VCaP (cell line): ENCODE results near the gene CCR1.
"Not testable (repeated sequence)": the region's sequence is repeated elsewhere in the genome, so short reads cannot be mapped to it uniquely, and the experiment has no call there.

Source experiments
- H3K27ac ChIP-seq: fragments of 450-650 bp; 2 replicates; pipeline ENCODE4 v1.5.1; 2017
- CTCF ChIP-seq: fragments of 450-650 bp; conservative IDR thresholded peaks from 2 replicates; pipeline ENCODE4 v1.5.1; 2017; ENCODE audit warnings: mild to moderate bottlenecking, moderate library complexity

CCR1 gene

GRCh38 chr3:46209746-46210470 lies 1.8 kb upstream of the CCR1 start:
- H3K27ac ChIP-seq, result no peak overlapping the region
- TF ChIP-seq CTCF, result no peak

- no peak overlapping the region for H3K27ac ChIP-seq
- TF ChIP-seq CTCF, result no peak
Observed at GRCh38 chr3:46209053-46209452, 940 bp upstream of the CCR1 start.

- not testable (repeated sequence) for H3K27ac ChIP-seq
Observed at GRCh38 chr3:46207514-46207913, 599 bp downstream of the CCR1 start.

GRCh38 chr3:46206282-46207015 lies 1.7 kb downstream of the CCR1 start:
- H3K27ac ChIP-seq, result no peak overlapping the region
- no peak for TF ChIP-seq CTCF

- no peak overlapping the region for H3K27ac ChIP-seq
- no peak for TF ChIP-seq CTCF
Observed at GRCh38 chr3:46205286-46205960, 2.7 kb downstream of the CCR1 start.

GRCh38 chr3:46203681-46204080 lies 4.4 kb downstream of the CCR1 start:
- TF ChIP-seq CTCF, result no peak
- H3K27ac ChIP-seq, result no peak overlapping the region

- H3K27ac ChIP-seq, result no peak overlapping the region
- TF ChIP-seq CTCF, result no peak
Observed at GRCh38 chr3:46202535-46202934, 5.6 kb downstream of the CCR1 start.
